ACHN (cell line): ENCODE data around the gene GPC6.

Source experiments
- DNase-seq: peaks from one replicate; pipeline ENCODE4 v3.0.0-alpha.2; 2015
- in situ Hi-C: cut with HindIII; loops from 2 replicates; pipeline ENCODE4 v1.10.0; 2017; ENCODE audit warnings: low sequenced_read_pairs, low pct_ligation_motif_present, low pct_unique_long_range_greater_than_20kb

Gene GPC6

DNA sequence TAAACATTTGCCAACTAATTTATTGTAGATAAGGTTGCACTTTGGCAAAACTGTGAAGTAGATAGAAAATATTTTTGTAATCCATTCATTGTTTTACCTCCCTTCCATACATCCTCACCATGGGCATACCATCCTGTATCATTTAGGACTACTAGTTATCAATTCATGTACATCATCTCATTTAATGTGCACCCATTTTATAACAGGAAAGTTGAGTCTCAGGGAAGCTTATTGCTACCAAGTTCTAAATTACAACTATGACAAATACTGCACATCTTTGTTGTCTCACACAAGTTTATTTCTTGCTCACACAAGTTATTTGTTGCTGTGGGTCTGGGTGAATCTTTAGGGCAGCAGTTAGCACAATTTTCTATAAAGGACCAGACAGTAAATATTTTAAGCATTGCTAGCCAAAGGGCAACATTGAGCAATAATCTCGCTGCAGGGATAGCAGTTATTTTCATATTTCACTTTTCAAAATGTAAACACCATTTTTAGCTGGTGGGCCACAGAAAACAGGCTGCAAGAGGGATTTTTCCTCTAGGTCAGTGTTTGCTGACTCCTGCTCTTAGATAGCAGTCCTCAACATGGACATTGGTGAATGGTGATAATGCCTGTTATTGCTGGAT is 276.5 kb downstream of the GPC6 start:
- no peak for DNase-seq
- in situ Hi-C loops, result no loop called here

DNA sequence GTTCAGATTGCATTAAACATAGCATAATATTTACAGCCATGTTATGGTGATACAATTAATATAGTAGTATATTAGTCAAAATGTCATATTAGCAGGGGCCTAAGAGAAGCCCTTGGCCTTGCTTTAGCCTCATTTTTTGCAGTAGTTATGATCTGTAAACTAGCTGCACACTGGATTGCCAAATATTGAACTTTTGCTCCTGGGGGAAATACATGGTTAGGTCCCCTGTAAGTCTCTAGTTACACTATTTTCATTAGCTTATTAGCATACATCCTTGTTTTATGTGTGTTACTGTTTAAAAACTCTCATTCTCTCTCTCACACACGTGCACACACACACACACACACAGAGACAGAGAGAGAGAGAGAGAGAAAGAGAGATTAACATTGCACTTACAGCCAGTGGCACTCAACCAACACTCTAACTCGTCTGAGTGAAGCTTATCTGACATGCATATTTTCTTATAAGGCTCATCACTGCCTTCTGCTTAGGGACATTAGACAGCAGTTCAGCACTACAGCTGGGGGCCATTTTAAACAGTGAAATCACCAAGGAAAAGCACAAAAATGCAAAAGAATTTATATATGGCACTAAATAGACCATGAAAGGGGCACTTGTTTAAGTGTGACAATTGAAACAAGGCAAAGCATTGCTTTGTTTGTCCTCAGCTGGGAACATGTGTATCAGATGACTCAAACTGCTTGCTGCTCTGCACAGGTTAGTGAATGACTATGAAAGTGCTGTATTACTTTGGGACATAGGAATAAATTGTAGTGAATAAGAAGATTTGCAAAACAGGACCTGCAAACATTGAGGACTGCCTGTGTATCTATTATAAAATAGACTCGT is 278.7 kb downstream of the GPC6 start:
- DNase-seq, result no peak
- in situ Hi-C loops, result no loop called here

DNA sequence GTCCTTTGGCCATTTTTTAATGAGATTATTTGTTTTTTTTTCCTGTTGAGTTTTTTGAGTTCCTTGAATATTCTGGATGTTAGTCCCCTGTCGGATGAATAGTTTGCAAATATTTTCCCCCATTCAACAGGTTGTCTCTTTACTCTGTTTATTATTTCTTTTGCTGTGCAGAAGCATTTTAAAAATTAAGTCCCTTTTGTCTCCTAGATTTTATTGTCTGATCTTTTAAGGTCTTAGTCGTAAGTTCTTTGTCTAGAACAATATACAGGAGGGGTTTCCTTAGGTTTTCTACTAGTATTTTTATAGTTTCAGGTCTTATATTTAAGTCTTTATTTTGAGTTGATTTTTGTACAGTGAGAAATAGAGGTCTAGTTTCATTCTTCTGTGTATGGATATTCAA is 284.4 kb downstream of the GPC6 start:
- DNase-seq, result no peak
- in situ Hi-C loops, result no loop called here

DNA sequence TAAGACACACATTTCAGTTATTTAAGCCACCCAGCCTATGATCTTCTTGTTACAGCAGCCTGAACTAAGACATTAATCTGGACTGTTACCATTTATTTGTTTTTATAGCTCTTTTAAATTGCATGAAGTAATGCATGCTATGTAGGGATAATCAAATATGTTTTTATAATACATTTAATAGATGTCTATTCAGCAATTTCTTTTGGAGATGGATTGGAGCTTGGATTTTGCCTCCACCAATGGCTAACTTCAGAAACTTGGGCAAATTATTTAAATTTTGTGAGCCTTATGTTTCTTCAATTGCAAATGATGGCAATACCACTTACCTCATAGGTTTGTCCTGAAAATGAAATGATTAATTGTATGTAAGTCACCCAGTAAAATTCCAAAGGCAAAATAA is 288.7 kb downstream of the GPC6 start:
- in situ Hi-C loops, result no loop called here
- no peak for DNase-seq

DNA sequence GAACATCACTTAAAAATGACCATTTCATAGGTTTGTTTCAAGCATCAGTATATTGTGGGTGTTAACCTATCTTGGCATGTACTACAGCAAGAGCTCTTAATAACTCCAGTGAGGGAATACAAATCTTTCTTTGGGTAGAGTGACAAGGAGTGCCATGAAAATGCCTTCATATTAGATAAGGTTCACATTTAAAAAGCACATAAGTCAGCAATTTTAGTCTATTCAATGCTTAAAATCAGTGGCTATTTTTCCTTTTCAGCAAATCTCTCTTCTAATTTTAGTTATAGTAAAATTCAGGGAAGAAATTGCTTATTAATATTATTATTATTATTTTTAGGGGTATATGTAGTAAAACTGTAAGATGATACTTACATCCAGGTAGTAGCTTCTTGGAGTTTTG is 291.1 kb downstream of the GPC6 start:
- no peak for DNase-seq
- in situ Hi-C loops, result no loop called here

DNA sequence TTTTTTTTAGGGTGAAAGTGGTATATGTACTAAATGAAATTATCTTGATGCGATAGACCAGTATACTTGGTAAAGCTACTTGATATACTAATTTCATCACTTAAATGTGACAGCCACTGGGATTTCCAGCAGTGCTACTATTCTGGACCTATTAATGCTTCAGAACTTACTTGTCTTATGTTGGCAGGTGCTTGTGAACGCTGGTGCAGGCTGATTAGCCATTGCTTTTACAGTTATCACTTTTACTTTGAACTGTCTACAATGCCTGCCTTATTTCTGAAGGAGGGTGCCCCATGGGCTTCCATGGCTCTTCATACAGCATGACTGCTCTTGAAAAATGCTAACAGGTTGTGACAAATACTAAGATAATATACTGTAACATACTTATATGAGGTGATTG is 294.7 kb downstream of the GPC6 start:
- DNase-seq, result no peak
- in situ Hi-C loops, result no loop called here

DNA sequence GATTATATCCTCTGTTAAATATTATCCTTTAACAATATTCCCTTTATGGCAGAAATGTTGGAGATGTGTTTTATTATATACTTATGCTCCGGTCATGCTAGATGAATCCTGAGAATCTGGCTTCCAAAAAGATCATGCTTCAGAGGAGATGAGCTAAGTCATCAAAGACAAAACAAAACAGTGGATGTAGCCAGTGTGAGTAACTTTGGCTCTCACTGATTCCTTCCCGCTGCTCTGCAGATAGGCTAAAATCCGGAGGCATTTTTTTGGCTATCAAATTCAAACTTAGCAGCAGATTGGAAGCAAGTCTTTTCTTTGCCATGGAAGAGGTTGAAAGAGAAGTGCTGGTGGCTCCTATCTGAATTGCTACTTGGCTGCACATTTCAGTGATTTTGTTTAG is 295.9 kb downstream of the GPC6 start:
- in situ Hi-C loops, result no loop called here
- DNase-seq, result peak; percentile 63

DNA sequence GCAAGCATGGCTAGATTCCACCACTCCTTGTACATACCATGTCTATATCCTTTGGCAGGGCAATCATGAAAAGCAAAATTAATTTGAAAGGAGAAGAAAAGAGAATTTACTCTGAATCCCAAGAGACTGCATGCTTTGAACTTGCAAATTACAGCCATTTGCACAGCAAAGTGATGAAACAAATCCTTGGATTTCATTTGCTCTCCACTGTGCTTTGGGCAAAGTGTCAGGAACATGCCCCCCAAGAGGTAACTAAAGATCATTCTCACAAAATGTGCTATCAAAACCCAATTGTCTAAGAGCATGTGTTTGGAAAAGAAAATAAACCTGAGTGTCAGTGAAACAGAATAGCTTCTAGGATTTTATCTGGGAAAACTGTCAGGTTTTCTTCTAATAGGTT is 298.5 kb downstream of the GPC6 start:
- DNase-seq, result no peak
- in situ Hi-C loops, result no loop called here

DNA sequence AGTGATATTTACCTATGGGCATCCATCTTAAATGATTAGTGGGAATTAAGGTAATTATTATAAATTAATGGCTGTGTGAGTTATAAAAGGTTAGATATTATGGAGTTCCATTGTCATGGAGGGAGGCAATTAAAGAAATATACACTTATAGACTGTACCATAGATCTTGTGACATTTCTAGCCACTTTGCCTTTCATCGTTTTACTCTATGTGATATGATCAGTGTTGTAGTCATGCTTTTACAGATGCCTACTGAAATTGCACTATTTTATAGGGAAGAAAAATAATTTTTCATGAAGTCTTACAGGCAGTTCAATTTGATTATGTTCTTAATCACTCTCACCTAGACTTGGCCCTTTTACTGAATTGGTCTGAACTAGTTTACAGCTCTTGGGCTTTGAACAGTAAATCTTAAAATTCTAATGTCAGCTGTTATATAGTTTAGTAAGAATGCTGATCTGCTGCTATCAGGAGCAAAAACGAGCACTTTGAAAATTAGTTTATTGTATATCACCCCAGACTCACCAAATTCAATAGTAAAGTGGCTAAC is 301.2 kb downstream of the GPC6 start:
- in situ Hi-C loops, result no loop called here
- DNase-seq, result no peak

DNA sequence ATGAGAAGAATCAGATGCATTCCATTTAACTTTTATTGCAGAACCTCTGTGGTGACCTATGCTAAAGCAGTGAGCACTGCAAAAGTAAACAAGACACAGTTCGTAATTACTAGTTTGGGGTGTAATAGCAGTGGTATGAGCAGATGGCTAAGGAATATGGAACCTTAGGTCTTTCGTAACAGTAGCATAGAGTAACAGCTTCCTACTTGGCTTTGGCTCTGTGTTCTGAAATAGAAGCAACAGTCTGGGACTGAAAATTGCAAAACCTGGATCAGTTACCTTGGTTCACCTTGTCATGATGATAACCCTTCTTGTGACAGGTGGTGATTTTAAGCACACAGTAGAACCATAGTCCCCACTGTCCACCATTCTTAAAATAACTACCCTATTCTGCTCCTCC is 303.4 kb downstream of the GPC6 start:
- in situ Hi-C loops, result no loop called here
- DNase-seq, result no peak

DNA sequence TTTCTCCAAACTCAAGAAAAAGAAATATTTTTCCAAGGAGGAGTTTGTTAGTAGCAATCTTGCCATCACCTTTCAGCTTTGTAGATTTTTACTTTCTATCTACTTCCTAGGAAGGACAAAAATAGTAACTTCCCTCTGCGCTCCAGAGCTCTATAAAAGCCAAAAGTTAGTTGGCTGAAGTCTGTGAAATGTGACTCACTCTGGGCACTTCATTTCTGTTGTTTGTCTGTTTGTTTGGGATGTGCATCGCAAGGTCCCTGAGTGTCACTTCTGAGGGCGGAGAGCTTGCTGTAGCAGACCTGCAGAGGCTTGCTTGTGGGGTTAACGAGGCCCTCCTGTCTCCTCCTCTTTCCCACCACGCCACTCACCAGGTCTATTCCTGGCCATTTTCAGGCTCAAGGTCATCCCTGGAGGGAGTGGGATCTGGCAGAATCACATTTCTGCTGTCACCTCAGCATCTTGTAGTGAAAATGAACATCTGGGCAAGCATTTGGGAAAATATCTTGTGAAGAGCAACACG is 307.6 kb downstream of the GPC6 start:
- in situ Hi-C loops, result no loop called here
- no peak for DNase-seq

DNA sequence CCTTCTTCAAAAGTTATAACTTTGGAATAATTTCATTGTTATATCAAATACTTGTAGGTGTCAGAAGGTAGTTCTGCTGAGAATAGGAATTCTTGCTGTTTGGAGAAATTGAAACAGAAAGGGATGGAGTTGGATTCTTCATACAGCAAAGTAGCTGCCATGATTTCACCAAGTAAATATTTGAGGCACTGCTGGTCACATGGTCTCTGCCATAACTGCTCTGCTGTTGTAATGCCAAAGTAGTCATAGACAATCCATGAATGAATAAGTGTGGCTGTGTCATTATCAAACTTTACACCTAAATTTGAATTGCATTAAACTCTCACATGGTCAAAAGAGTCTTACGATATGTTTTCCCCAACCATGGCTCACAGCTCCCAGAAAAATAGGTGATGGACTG is 308.6 kb downstream of the GPC6 start:
- in situ Hi-C loops, result no loop called here
- peak; percentile 22 for DNase-seq

DNA sequence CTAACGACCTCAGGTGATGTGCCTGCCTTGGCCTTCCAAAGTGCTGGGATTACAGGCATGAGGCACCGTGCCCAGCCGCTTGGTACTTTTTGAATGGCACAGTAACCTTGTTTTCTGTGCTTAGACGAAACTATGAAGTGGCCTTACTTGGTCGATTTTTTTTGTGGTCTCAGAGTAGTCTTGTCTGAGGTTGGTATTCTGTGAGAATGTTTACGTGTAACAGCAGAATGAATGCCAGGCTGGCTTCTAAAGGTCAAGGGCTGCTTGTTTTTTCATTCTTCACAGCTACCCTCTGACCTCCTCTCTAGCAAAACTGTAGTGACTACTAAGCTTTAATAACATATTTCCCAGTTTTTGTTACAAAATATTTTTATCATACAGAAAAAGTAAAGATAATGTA is 313.3 kb downstream of the GPC6 start:
- in situ Hi-C loops, result no loop called here
- no peak for DNase-seq

DNA sequence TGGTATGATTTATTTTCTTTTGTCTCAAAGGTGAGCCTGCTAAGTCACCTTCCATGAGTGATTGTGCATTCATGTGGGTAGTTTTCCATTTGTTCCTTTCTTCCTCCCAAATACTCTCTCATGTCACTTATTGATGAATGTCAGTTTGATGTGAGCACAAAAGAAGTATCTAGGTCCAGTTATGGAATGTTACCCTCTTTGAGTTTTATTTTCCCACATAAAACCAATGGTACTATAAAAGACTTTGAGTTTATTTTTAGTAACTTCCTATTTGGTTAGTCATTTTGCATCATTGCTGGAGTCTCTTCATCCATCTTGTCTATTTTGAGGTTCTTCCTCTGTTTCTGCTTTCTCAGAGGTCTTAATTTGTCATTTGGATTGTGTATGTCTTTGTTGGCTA is 321.3 kb downstream of the GPC6 start:
- no peak for DNase-seq

DNA sequence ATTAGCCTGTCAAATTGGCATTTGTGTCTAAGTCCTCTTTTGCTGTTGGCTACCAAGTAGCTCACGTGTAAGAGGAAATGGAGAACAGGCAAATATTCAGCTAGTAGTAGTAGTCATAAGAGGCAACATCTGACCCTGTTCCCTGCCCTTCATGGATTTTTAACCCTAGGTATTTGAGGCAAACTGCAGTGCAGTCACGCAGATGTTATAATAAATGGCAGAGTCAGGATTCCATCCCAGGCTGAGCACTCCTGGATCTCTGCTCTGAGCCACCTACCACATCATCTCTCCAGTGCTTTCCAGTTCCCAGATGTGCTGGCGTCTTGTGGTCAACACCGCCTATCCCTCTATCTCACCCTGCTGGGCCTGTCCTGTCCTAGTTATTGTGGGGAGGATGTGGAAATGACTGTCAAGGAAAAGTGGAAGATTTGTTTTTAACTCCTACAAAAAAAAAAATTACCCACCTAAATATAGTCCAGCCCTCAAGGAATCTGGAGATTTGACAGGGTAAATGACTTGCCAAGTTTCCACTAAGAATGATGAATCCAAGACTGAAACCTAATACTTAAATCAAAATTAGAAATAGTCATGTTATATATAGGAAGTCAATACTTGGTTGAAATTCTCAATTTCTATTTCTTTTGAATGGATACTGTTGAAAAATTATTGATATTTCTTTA is 322.9 kb downstream of the GPC6 start:
- in situ Hi-C loops, result no loop called here
- no peak for DNase-seq

More for the DNA sequence above, 321.3 kb downstream of the GPC6 start:
- in situ Hi-C loops, result no loop called here

DNA sequence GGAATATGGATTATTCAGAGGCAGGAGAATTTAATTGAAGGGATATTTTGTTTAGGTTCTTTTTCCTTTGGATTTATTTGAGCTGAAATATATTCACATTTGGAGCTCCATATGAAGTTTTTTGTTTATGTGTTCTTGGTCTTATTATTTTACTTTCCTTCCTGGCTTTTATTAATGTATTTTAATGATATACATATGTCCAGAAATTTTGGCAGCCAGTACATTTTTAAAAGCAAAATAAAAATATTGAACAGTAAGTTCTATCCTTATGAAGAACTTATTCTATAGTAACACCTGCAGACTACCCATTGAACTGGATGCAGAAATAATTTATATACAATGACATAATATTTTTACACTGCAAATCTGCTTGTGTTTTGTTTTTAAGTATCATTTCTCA is 323.6 kb downstream of the GPC6 start:
- in situ Hi-C loops, result no loop called here
- no peak for DNase-seq

DNA sequence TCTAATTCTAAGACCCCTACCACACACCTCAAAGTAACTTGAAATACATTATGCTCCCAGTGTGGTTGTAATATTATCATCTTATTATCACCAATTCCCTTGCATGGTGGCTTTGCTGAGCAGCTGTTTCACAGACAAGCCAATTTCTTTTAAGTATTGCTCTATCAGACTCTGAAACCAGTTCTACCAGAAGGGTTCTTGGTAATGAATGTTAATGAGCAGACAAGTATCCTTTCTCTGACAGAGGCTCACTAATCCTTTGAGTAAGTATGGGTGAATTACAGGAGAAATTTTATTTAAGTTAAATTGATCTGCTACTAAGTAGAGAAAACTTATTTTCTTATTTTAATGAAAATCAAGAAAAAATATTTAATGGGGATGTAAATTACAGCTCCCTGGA is 326.0 kb downstream of the GPC6 start:
- in situ Hi-C loops, result no loop called here
- DNase-seq, result no peak

DNA sequence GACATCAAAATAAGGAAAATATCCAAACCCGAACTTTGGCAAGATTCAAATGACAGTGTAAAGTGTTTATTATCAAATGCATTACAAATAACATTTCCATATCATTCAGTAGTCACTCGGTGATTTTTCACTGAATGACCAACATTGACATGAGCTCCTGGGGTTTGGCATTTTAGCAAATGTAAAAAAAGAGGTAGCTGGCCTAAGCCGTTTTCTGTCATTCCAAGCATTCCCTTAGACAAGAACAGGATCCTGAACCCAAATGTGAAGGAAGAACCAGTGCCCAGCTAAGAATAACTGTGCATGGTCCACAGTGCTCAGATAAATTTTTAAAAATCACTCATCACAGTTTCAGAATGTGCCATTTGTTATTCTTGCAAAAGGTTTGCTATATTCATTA is 327.9 kb downstream of the GPC6 start:
- no peak for DNase-seq
- in situ Hi-C loops, result no loop called here

DNA sequence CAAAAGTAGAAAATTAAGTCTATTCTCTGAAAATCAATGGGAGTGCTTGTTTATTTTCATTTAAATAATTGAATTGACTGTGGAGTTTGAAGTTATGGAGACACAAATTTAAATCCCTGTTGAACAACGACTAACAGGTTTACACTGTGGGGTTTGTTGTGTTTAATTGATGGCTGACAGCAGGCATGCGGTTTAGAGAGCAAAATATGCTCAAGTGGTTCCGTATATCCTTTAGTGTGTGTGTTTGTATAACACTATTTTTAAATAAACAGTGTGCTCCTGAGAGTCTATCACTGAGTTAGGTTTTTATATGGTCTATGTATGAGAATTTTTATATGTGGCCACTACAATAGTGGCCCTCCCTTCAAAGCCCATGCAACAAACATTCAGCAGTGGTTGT is 332.0 kb downstream of the GPC6 start:
- no peak for DNase-seq
- in situ Hi-C loops, result no loop called here
